ENCODE measurements around the gene TREX2.

Gene TREX2

GRCh38 chrX:153456161-153456560 is 10.3 kb upstream of the TREX2 start:
- DNase-seq (ENCODE audit: low read depth in 2 of 2) = no peak

GRCh38 chrX:153455571-153455970 is 9.7 kb upstream of the TREX2 start:
- no peak for DNase-seq (ENCODE audit: low read depth in 2 of 2)

- DNase-seq (ENCODE audit: low read depth in 2 of 2) = no peak
Observed at GRCh38 chrX:153454901-153455550, 9.2 kb upstream of the TREX2 start.

GRCh38 chrX:153450949-153451277 is 5.1 kb upstream of the TREX2 start:
- DNase-seq (ENCODE audit: low read depth in 2 of 2) = no peak

- no peak for DNase-seq (ENCODE audit: low read depth in 2 of 2)
Observed at GRCh38 chrX:153450114-153450948, 4.5 kb upstream of the TREX2 start.

GRCh38 chrX:153449368-153450113 is 3.7 kb upstream of the TREX2 start:
- no peak for DNase-seq (ENCODE audit: low read depth in 2 of 2)

GRCh38 chrX:153448556-153449367 is 2.9 kb upstream of the TREX2 start:
- no peak for DNase-seq (ENCODE audit: low read depth in 2 of 2)

- no peak for DNase-seq (ENCODE audit: low read depth in 2 of 2)
Observed at GRCh38 chrX:153447581-153447960, 1.7 kb upstream of the TREX2 start.

GRCh38 chrX:153446950-153447580 is 1.2 kb upstream of the TREX2 start:
- no peak for DNase-seq (ENCODE audit: low read depth in 2 of 2)

- DNase-seq (ENCODE audit: low read depth in 2 of 2) = no peak
Observed at GRCh38 chrX:153446636-153446936, 730 bp upstream of the TREX2 start.

GRCh38 chrX:153445106-153445855 is 575 bp downstream of the TREX2 start:
- DNase-seq (ENCODE audit: low read depth in 2 of 2) = no peak

GRCh38 chrX:153444333-153445011 is 1.4 kb downstream of the TREX2 start:
- no peak for DNase-seq (ENCODE audit: low read depth in 2 of 2)

- no peak for DNase-seq (ENCODE audit: low read depth in 2 of 2)
Observed at GRCh38 chrX:153443476-153444332, 2.2 kb downstream of the TREX2 start.

GRCh38 chrX:153442463-153442862 is 3.4 kb downstream of the TREX2 start:
- no peak for DNase-seq (ENCODE audit: low read depth in 2 of 2)

GRCh38 chrX:153441981-153442380 is 3.9 kb downstream of the TREX2 start:
- DNase-seq (ENCODE audit: low read depth in 2 of 2) = no peak

GRCh38 chrX:153441296-153441695 is 4.6 kb downstream of the TREX2 start:
- DNase-seq (ENCODE audit: low read depth in 2 of 2) = no peak

- DNase-seq (ENCODE audit: low read depth in 2 of 2) = no peak
Observed at GRCh38 chrX:153440556-153441135, 5.2 kb downstream of the TREX2 start.

- DNase-seq (ENCODE audit: low read depth in 2 of 2) = no peak
Observed at GRCh38 chrX:153439977-153440376, 5.9 kb downstream of the TREX2 start.

GRCh38 chrX:153438532-153438931 is 7.3 kb downstream of the TREX2 start:
- DNase-seq (ENCODE audit: low read depth in 2 of 2) = no peak

Data from stimulated activated CD4-positive, alpha-beta T cell treated with anti-CD3 and anti-CD28 coated beads, Interleukin-12 subunit alpha, Interleukin-12 subunit beta, amount 100 ng/mL, for 24 hours (primary cell).